Measurements from ENCODE around the gene HMCN1.
A peak's percentile ranks its signal among the peaks of the same experiment; 100 is the strongest.

HMCN1 gene

GRCh38 chr1:186044079-186044685 is 310.0 kb downstream of the HMCN1 start:
- DNase-seq = no peak

GRCh38 chr1:186046437-186047211 is 312.4 kb downstream of the HMCN1 start:
- no peak for DNase-seq

DNA sequence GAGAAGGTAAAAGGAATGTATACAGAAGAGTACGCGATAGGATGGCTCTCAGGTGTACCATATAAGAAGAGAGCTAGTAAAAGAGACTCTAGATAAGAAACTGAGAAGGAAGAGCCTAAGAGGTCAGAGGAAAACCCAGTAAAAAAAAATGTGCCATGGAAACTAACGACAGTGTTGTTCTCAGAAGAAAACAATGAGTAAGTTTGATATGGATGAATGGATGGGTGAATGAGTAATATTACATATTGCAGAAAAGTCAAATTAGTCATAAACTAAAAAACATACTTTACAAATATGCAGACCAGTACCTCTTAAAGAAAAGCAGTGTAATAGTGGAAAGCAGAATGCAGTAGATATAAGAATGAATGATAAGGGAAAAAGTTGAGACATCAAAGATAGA is 316.2 kb downstream of the HMCN1 start:
- DNase-seq = no peak

- no peak for DNase-seq
Observed at GRCh38 chr1:186054003-186054402, 319.8 kb downstream of the HMCN1 start.

DNA sequence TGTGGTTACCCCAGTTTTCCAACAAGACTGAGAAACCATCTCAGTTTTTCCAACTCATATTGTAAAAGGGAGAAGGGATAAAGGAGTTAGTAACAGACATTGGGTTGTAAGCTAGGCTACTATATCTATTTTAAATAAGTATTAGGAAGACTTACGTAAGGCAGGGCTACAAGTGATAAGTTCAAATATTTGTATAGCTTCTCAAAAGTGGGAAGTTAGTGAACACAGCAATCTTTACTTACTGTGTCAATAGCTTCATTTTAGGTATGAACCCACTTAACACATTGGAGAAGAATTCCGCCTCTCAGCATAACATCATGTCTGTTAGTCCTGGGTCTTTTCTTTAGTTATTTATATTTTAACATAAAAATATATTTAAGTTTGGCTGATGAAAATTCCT is 320.7 kb downstream of the HMCN1 start:
- DNase-seq = no peak

- DNase-seq = no peak
Observed at GRCh38 chr1:186055846-186056245, 321.7 kb downstream of the HMCN1 start.

GRCh38 chr1:186057086-186057485 is 322.9 kb downstream of the HMCN1 start:
- DNase-seq = no peak

- DNase-seq = no peak
Observed at GRCh38 chr1:186059311-186059710, 325.1 kb downstream of the HMCN1 start.

GRCh38 chr1:186059752-186060151 is 325.6 kb downstream of the HMCN1 start:
- DNase-seq = no peak

DNA sequence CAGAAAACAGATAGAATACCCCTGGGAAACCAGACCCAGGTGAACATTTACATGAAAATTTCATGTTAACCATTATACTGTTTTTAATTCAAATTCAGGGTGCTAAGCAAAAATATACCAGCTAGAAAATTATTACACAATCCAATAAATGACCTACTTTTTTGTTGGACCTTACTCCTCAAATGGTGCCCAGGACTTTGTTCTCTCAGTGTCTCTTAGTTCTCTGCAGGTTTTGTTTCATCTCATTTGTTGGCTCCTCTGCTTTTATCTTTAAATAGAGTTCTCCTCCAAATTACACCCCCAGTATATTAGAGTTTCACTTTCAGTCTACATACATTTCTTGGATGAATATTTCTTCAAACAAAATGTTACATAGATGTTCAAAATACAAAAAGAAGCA is 326.0 kb downstream of the HMCN1 start:
- DNase-seq = no peak

DNA sequence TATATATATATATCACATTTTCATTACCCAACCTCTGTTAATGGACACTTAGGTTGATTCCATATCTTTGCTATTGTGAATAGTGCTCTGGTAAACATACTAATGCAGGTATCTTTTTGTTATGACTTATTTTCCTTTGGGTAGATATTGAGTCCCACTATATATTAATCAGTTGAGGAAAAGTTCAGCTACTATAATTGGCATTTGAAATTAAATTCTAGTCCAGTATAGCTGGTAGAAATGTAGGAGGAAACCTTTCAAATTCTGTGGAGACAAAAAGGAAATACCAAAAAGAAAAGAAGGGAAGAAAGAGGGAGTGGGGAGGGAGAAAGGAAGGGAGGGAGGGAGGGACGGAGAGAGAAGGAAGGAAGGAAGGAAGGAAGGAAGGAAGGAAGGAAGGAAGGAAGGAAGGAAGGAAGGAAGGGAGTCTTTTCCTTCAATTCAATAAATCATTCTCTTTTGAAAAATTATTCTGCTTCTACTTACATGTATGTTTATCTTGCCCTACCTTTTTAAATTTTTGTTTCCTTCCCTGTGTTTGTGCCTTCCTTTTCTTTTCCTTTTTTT is 329.0 kb downstream of the HMCN1 start:
- no peak for DNase-seq

GRCh38 chr1:186066411-186066810 is 332.2 kb downstream of the HMCN1 start:
- DNase-seq = no peak

GRCh38 chr1:186073697-186074096 is 339.5 kb downstream of the HMCN1 start:
- DNase-seq = no peak

GRCh38 chr1:186076006-186076405 is 341.8 kb downstream of the HMCN1 start:
- DNase-seq = no peak

- DNase-seq = no peak
Observed at GRCh38 chr1:186078245-186078644, 344.1 kb downstream of the HMCN1 start.

DNA sequence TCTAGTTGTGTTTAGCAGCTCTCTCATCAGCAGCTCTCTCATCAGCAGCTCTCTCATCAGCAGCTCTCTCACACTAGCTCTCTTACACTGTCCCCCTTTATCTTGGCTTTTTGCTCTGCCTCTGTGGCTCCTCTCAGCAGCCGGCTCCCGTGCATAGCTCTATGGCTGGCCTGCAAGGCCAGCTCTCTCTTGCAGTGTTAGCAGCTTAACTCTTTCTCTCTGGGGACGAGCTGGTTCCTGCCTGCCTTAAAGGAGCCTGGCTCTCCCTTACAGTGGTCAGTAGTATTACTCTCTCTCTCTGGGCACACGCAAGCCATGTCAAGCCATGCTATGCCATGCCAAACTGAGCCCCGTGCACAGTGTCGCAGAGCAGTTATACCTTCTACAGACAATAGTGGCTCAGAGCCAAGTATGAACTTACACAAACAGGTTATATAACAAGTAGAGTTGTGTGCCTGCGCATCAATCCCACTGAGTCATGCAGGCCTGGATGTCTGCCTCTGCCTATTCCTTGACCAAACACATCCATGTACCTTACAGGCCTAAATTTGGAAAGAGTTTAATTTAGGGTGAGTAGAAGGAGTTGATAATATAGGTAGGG is 345.0 kb downstream of the HMCN1 start:
- DNase-seq = no peak

GRCh38 chr1:186082235-186082937 is 348.2 kb downstream of the HMCN1 start:
- DNase-seq = peak; percentile 70

GRCh38 chr1:186086583-186086982 is 352.4 kb downstream of the HMCN1 start:
- DNase-seq = no peak

DNA sequence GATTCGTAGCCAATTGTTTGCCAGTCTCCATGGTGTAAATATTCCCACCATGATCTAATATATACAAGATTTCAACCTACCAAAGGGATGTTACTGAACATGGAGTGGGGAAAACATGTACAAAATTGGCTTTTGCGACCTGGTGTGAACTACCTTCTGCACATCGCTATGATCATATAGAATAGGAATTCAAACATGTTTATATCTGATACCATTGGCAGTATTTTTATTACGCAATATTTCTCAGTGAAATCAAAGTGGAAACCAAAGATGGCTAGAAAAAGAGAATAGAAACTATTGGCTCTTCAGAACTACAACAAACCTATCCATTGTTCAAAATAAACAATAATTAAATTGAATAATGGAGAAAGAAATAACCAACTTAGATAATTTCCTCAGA is 355.7 kb downstream of the HMCN1 start:
- no peak for DNase-seq

- no peak for DNase-seq
Observed at GRCh38 chr1:186091222-186091720, 357.1 kb downstream of the HMCN1 start.

DNA sequence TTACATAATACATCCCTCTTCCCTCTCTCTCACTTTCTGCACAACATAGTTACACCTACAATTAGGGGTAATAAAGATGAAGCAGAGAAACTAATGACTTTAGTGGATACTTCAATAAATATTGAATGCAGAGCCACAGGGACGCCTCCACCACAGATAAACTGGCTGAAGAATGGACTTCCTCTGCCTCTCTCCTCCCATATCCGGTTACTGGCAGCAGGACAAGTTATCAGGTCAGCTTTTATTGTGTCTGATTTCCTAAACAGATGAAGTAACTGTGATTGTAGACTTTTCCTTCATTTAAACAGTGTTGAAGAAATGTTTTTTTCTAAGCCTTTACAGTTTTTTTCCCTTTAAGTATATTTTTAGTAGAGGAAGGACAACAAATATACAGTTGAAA is 359.2 kb downstream of the HMCN1 start:
- DNase-seq = no peak

- DNase-seq = no peak
Observed at GRCh38 chr1:186094172-186094571, 360.0 kb downstream of the HMCN1 start.

Data from femur (tissue), 1 donor.